ENCODE measurements around the gene ITGB3. TPM values are rescaled to one million over a fixed set of nuclear protein-coding genes. Genes with fewer than 3 reads are reported as not detected.

ITGB3 gene
- total and polyA plus RNA-seq, 2 of the 8 experiments (the other 6 are each of a cell fraction or from before 2014, with no cell fraction given) = 0.08 to 0.09 TPM

DNA sequence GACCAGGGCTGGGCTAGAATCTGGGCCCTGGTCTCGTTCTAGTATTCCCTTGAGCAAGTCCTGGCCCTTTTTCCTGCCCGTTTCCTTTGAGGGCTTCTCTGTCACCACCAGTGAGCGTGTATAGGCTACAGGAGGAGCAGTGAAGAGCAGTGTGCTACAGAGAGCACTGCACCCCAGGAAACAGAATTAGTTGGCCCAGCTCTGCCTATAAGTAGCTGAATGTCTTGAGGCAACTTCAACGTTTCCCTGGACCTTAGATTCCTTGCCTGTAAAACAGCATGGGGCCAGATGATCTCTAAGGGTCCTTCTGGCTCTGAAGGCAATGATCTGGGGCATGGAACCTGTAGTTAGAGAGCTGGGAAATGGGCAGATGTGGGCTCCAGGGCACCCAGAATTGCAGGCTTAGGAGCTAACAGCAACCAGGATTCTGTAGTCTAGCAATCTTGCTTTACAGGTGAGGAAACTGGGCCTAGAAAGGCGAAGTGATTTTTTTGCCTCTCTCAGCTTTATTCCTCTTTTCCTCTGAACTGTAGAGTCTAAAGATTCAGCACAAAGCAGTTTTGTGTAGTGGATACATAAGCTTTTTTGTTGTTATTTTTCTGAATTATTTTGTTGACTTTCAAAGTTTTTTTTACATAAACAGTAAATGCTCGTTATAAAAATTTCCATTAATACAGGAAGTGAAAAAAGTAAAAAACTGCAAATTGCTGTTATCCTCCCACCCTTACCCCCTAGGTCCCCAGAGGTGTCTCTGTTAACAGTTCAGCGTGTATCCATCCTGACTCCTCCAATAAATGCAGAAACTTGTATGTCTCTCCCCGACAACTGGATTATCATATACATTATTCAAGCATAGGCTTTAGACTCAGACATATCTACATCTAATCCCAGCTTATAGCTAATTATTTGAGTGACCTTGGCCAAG lies 46.2 kb upstream of the ITGB3 start (continued):
- TF ChIP-seq, protein P1, sequence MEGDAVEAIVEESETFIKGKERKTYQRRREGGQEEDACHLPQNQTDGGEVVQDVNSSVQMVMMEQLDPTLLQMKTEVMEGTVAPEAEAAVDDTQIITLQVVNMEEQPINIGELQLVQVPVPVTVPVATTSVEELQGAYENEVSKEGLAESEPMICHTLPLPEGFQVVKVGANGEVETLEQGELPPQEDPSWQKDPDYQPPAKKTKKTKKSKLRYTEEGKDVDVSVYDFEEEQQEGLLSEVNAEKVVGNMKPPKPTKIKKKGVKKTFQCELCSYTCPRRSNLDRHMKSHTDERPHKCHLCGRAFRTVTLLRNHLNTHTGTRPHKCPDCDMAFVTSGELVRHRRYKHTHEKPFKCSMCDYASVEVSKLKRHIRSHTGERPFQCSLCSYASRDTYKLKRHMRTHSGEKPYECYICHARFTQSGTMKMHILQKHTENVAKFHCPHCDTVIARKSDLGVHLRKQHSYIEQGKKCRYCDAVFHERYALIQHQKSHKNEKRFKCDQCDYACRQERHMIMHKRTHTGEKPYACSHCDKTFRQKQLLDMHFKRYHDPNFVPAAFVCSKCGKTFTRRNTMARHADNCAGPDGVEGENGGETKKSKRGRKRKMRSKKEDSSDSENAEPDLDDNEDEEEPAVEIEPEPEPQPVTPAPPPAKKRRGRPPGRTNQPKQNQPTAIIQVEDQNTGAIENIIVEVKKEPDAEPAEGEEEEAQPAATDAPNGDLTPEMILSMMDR (IDR thresholded peaks at IDR 0.05; ENCODE audit: control extremely low read depth in 1 of 3, insufficient read depth in 1 of 3, low read depth in 1 of 3, low read length in 3 of 3) = no peak
- TF ChIP-seq, protein P2, sequence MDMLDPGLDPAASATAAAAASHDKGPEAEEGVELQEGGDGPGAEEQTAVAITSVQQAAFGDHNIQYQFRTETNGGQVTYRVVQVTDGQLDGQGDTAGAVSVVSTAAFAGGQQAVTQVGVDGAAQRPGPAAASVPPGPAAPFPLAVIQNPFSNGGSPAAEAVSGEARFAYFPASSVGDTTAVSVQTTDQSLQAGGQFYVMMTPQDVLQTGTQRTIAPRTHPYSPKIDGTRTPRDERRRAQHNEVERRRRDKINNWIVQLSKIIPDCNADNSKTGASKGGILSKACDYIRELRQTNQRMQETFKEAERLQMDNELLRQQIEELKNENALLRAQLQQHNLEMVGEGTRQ (IDR thresholded peaks at IDR 0.05; ENCODE audit: low read length) = no peak
- TF ChIP-seq HDAC2 (IDR thresholded peaks at IDR 0.05; ENCODE audit: borderline replicate concordance in 1 of 2, low read depth in 2 of 2, low read length in 2 of 2) = no peak
- no peak for TF ChIP-seq HDAC6 (IDR thresholded peaks at IDR 0.05; ENCODE audit: low read depth, low read length)
- TF ChIP-seq POLR2AphosphoS5 (IDR thresholded peaks at IDR 0.05; ENCODE audit: low read depth, low read length) = no peak
- TF ChIP-seq TAF1 (IDR thresholded peaks at IDR 0.05; ENCODE audit: low read depth, low read length) = no peak
- no peak for TF ChIP-seq SIRT6 (IDR thresholded peaks at IDR 0.05; ENCODE audit: low read length)
